Measurements from ENCODE around the gene UBQLN4.

- no peak for TF ChIP-seq CTCF (tag by site-specific recombination; IDR thresholded peaks at IDR 0.05)
- no peak for TF ChIP-seq ZNF362 (tag by site-specific recombination; IDR thresholded peaks at IDR 0.05)
- no peak for TF ChIP-seq BCL11A (tag by site-specific recombination; IDR thresholded peaks at IDR 0.05; ENCODE audit: low read depth)
Observed at GRCh38 chr1:156026588-156026987, 27.0 kb downstream of the UBQLN4 start.
